Psoas muscle (tissue), 8 donors: Measurements from ENCODE around the gene SCARB1. TPM values are rescaled to one million over a fixed set of nuclear protein-coding genes. Genes with fewer than 3 reads are reported as not detected.

Source experiments
- ATAC-seq, 4 donors: fragments of 200-7000 bp; cut with Tn5 transposase; one replicate each; pipeline ENCODE4 v1.9.1; 2020; ENCODE audit warnings: moderate library complexity in 3 of 4, mild to moderate bottlenecking in 2 of 4
- DNase-seq, 2 donors: peaks; one replicate each; pipeline ENCODE4 v3.0.0-alpha.2; 2020
- H3K27ac ChIP-seq: fragments of 200-600 bp; one replicate; pipeline ENCODE4 v1.8.0; 2022
- H3K27me3 ChIP-seq, 3 donors: fragments of 200-600 bp in 1 of 3; one replicate each; pipeline versions ENCODE4 v1.6.1 to v1.8.0; 2013 to 2022; ENCODE audit warnings: low read length in 2 of 3, mild to moderate bottlenecking in 2 of 3, moderate library complexity in 1 of 3; ENCODE audit not compliant: insufficient read depth in 3 of 3
- H3K36me3 ChIP-seq, 2 donors: fragments of 200-600 bp in 1 of 2; one replicate each; pipeline versions ENCODE4 v1.6.1 to v1.8.0; 2013 to 2022; ENCODE audit warnings: low read depth in 1 of 2, mild to moderate bottlenecking in 1 of 2, moderate library complexity in 1 of 2; ENCODE audit not compliant: insufficient read depth in 1 of 2
- H3K4me1 ChIP-seq: fragments of 200-600 bp; one replicate; pipeline ENCODE4 v1.8.0; 2022
- H3K4me3 ChIP-seq: fragments of 200-600 bp; one replicate; pipeline ENCODE4 v1.8.0; 2022; ENCODE audit warnings: mild to moderate bottlenecking
- H3K9me3 ChIP-seq: fragments of 200-600 bp; one replicate; pipeline ENCODE4 v1.8.0; 2022
- CTCF ChIP-seq: fragments of 200-600 bp; IDR thresholded peaks from one replicate; pipeline ENCODE4 v1.8.0; 2022; ENCODE audit warnings: antibody characterized with exemption
- WGBS, 3 donors: extraction: QIAGEN DNeasy Blood & Tissue Kit; methylation state at CpG; one replicate each; pipeline versions ENCODE4 v1.1.6 to v1.1.7; 2013; 5-methylcytosine and 5-hydroxymethylcytosine counted together
- intact Hi-C, 2 donors: fragments of 100-400 bp; cut with DNase I; formaldehyde crosslinking; loops; one replicate each; pipeline versions ENCODE4 v1.11.0 to v1.14.2; 2022
- polyA plus RNA-seq, 3 donors: library from polyadenylated mRNA; stranded (reverse); fragments of 200-250 nt; gene quantifications; one replicate each; pipeline ENCODE4 v1.2.3, GENCODE V29; 2013
- total RNA-seq, 4 donors: library from RNA; stranded (reverse); fragmentation: NEBNext Ultra II Directional in 2 of 4; extraction: Animal tissue kit (Norgen Biotek cat#: 25700) in 2 of 4; gene quantifications; one replicate each; pipeline versions ENCODE4 v1.2.1 to v1.2.4, GENCODE V29; 2021 to 2023
- donor health status: healthy with polysubstance abuse.
- donor health status: DM: no; HTN: no; CAD: no; lungs with moderate emphysema.
- donor health status: Bipolar disorder and iron deficiency.
- donor health status: healthy.
- donor health status: DM: yes; HTN: yes; CAD: no.
- donor health status: DM: no; HTN: no; CAD: no.
- donor health status: DM: no; HTN: no; CAD: no.
- donor health status: DM: yes; HTN: yes; CAD: no.

The SCARB1 gene
- total and polyA plus RNA-seq, 7 donors = 5.7 to 19.6 (median 9.1) TPM

- H3K27ac ChIP-seq = no peak overlapping the region
- H3K9me3 ChIP-seq = no peaks in the 10 kb centered on the region
- no peaks in the 10 kb centered on the region for H3K4me1 ChIP-seq
- no peaks in the 10 kb centered on the region for H3K36me3 ChIP-seq
- DNase-seq (no peak), ATAC-seq (no peak)
- intact Hi-C loops = no loop called here
- no peak for TF ChIP-seq CTCF
- no peak overlapping the region for H3K4me3 ChIP-seq
- WGBS, 3 donors = 69 to 79% (median 77%) methylated on average over 11 of the region's 11 CpGs
- no peaks in the 10 kb centered on the region for H3K27me3 ChIP-seq
Observed at GRCh38 chr12:124868252-124869058, 4.8 kb upstream of the SCARB1 start.

- H3K36me3 ChIP-seq = no peaks in the 10 kb centered on the region
- no peaks in the 10 kb centered on the region for H3K27me3 ChIP-seq
- no peak for ATAC-seq
- no peaks in the 10 kb centered on the region for H3K4me1 ChIP-seq
- H3K4me3 ChIP-seq = no peak overlapping the region
- TF ChIP-seq CTCF = no peak
- intact Hi-C loops = no loop called here
- 64 to 74% (median 71%) methylated on average over 6 of the region's 6 CpGs for WGBS, 3 donors
- DNase-seq = no peak
- no peaks in the 10 kb centered on the region for H3K9me3 ChIP-seq
- H3K27ac ChIP-seq = no peak overlapping the region
Observed at GRCh38 chr12:124867401-124867930, 3.8 kb upstream of the SCARB1 start.

- 86 to 89% (median 88%) methylated on average over 9 of the region's 9 CpGs for WGBS, 3 donors
- no peak overlapping the region for H3K4me3 ChIP-seq
- no peaks in the 10 kb centered on the region for H3K36me3 ChIP-seq
- TF ChIP-seq CTCF = no peak
- H3K27ac ChIP-seq = no peak overlapping the region
- no peaks in the 10 kb centered on the region for H3K4me1 ChIP-seq
- no peaks in the 10 kb centered on the region for H3K27me3 ChIP-seq
- no peaks in the 10 kb centered on the region for H3K9me3 ChIP-seq
- intact Hi-C loops = no loop called here
- no peak for ATAC-seq
- DNase-seq = no peak
Observed at GRCh38 chr12:124866883-124867400, 3.3 kb upstream of the SCARB1 start.

- ATAC-seq (no peak), DNase-seq (no peak)
- Histone ChIP-seq H3K4me1 (no peaks in the 10 kb centered on the region), H3K27me3 (no peaks in the 10 kb centered on the region), H3K36me3 (no peaks in the 10 kb centered on the region), H3K4me3 (no peak overlapping the region), H3K27ac (no peak overlapping the region), H3K9me3 (no peaks in the 10 kb centered on the region)
- intact Hi-C loops = no loop called here
- WGBS, 3 donors = 81 to 87% (median 82%) methylated on average over 10 of the region's 10 CpGs
- TF ChIP-seq CTCF = no peak
Observed at GRCh38 chr12:124866195-124866882, 2.7 kb upstream of the SCARB1 start.
